Measurements from ENCODE around the gene BCO1.

GRCh38 chr16:81239367-81240121 is 1.1 kb downstream of the BCO1 start:
- TF ChIP-seq BACH2 (CRISPR knock-in tag; IDR thresholded peaks at IDR 0.05; ENCODE audit: borderline replicate concordance) (no peak), ARNTL (CRISPR knock-in tag; IDR thresholded peaks at IDR 0.05; ENCODE audit: borderline replicate concordance, low read depth) (no peak), CREB5 (CRISPR knock-in tag; IDR thresholded peaks at IDR 0.05; ENCODE audit: low read depth) (no peak), RARB (CRISPR knock-in tag; IDR thresholded peaks at IDR 0.05) (no peak)
